ENCODE results near the gene HPCAL1.

GRCh38 chr2:10419553-10420257 is 117.0 kb downstream of the HPCAL1 start:
- TF ChIP-seq POLR2A (IDR thresholded peaks at IDR 0.05; ENCODE audit: low read depth): no peak
- TF ChIP-seq, protein P1, sequence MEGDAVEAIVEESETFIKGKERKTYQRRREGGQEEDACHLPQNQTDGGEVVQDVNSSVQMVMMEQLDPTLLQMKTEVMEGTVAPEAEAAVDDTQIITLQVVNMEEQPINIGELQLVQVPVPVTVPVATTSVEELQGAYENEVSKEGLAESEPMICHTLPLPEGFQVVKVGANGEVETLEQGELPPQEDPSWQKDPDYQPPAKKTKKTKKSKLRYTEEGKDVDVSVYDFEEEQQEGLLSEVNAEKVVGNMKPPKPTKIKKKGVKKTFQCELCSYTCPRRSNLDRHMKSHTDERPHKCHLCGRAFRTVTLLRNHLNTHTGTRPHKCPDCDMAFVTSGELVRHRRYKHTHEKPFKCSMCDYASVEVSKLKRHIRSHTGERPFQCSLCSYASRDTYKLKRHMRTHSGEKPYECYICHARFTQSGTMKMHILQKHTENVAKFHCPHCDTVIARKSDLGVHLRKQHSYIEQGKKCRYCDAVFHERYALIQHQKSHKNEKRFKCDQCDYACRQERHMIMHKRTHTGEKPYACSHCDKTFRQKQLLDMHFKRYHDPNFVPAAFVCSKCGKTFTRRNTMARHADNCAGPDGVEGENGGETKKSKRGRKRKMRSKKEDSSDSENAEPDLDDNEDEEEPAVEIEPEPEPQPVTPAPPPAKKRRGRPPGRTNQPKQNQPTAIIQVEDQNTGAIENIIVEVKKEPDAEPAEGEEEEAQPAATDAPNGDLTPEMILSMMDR (IDR thresholded peaks at IDR 0.05): no peak
- TF ChIP-seq POLR2AphosphoS5 (IDR thresholded peaks at IDR 0.05): no peak
- no peak for TF ChIP-seq EP300 (IDR thresholded peaks at IDR 0.05)
